HG03439 (cell line): ENCODE measurements around the gene DLGAP4.

ENCODE experiments used
- ATAC-seq: cut with Tn5 transposase; IDR thresholded peaks from one replicate; pipeline ENCODE4 v1.9.1; 2021; ENCODE audit warnings: mild to moderate bottlenecking, moderate library complexity; ENCODE audit not compliant: unreplicated experiment

The DLGAP4 gene

GRCh38 chr20:36307412-36308325 is 1.5 kb downstream of the DLGAP4 start:
- no peak for ATAC-seq

GRCh38 chr20:36308353-36308752 is 2.2 kb downstream of the DLGAP4 start:
- ATAC-seq: no peak

- ATAC-seq: no peak
These were observed 2.8 kb downstream of the DLGAP4 start for GRCh38 chr20:36308986-36309385.

GRCh38 chr20:36309643-36310042 is 3.5 kb downstream of the DLGAP4 start:
- no peak for ATAC-seq

GRCh38 chr20:36310215-36310981 is 4.3 kb downstream of the DLGAP4 start:
- no peak for ATAC-seq

GRCh38 chr20:36311141-36311853 is 5.2 kb downstream of the DLGAP4 start:
- no peak for ATAC-seq

- ATAC-seq: no peak
These were observed 6.0 kb downstream of the DLGAP4 start for GRCh38 chr20:36311854-36312723.

GRCh38 chr20:36312724-36313441 is 6.7 kb downstream of the DLGAP4 start:
- no peak for ATAC-seq

- ATAC-seq: no peak
These were observed 7.3 kb downstream of the DLGAP4 start for GRCh38 chr20:36313476-36313875.

- ATAC-seq: no peak
These were observed 7.8 kb downstream of the DLGAP4 start for GRCh38 chr20:36313926-36314325.

- ATAC-seq: no peak
These were observed 8.8 kb downstream of the DLGAP4 start for GRCh38 chr20:36314734-36315544.

GRCh38 chr20:36315545-36316351 is 9.6 kb downstream of the DLGAP4 start:
- no peak for ATAC-seq

- ATAC-seq: no peak
These were observed 11.5 kb downstream of the DLGAP4 start for GRCh38 chr20:36317675-36318074.

GRCh38 chr20:36318166-36318565 is 12.0 kb downstream of the DLGAP4 start:
- ATAC-seq: no peak

- ATAC-seq: no peak
These were observed 13.5 kb downstream of the DLGAP4 start for GRCh38 chr20:36319356-36320260.

- ATAC-seq: no peak
These were observed 14.2 kb downstream of the DLGAP4 start for GRCh38 chr20:36320261-36320897.
